ENCODE results near the gene PKNOX1. TPM values are rescaled to one million over a fixed set of nuclear protein-coding genes. Genes with fewer than 3 reads are reported as not detected.

Gene PKNOX1
- total and polyA plus RNA-seq, 9 of the 15 experiments (the other 6 are each of a cell fraction or from before 2014, with no cell fraction given), result 8.8 to 25.9 (median 13.2) TPM

DNA sequence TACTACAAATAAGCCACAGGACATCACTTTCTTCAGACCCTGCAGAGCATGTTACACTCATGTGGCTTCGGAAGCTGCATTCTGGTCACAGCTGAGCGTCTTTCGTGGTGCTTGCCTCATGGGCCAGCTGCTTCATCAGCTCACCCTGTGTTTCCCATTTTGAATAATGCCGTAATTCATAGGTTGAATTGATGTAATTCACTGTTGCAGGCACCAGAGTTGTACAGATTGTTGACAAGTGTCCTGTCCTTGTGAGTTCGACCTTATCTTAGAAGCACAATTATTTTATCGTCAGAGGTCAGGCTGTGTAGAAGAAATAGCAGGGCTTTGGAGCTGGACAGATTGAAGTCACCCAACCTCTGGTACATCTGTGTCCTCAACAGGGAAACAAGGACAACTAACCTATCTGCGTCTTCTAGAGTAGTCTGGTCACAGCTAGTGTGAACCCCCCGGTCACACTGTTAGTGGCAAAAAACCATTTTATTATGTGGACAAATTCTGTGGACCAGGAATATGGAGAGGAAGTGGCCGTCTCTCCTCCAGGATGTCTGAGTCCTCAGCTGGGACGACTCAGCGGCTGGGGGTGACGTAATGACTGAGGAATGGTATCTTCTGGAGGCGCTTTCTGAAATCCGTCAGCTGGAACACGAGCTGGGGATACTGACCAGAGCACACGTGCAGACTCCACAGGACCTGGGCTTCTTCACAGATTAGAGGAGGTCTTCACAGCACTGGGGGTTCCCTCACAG is 17.8 kb downstream of the PKNOX1 start (continued):
- TF ChIP-seq TEAD1 (CRISPR knock-in tag; IDR thresholded peaks at IDR 0.05), result peak in 1 of 2 experiments; percentile 30; a peak in 1 of 4 replicates
- 0 out of 2 replicates have a peak, but pooled peaks have one; percentile 6 for TF ChIP-seq USF1 (CRISPR knock-in tag; IDR thresholded peaks at IDR 0.05)
- TF ChIP-seq, protein P1, sequence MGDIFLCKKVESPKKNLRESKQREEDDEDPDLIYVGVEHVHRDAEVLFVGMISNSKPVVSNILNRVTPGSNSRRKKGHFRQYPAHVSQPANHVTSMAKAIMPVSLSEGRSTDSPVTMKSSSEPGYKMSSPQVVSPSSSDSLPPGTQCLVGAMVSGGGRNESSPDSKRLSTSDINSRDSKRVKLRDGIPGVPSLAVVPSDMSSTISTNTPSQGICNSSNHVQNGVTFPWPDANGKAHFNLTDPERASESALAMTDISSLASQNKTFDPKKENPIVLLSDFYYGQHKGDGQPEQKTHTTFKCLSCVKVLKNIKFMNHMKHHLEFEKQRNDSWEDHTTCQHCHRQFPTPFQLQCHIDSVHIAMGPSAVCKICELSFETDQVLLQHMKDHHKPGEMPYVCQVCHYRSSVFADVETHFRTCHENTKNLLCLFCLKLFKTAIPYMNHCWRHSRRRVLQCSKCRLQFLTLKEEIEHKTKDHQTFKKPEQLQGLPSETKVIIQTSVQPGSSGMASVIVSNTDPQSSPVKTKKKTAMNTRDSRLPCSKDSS (IDR thresholded peaks at IDR 0.05; ENCODE audit: low read depth, partially characterized antibody), result no peak
- TF ChIP-seq BHLHE40 (IDR thresholded peaks at IDR 0.05; ENCODE audit: low read length), result peak; percentile 86
- TF ChIP-seq, protein P2, sequence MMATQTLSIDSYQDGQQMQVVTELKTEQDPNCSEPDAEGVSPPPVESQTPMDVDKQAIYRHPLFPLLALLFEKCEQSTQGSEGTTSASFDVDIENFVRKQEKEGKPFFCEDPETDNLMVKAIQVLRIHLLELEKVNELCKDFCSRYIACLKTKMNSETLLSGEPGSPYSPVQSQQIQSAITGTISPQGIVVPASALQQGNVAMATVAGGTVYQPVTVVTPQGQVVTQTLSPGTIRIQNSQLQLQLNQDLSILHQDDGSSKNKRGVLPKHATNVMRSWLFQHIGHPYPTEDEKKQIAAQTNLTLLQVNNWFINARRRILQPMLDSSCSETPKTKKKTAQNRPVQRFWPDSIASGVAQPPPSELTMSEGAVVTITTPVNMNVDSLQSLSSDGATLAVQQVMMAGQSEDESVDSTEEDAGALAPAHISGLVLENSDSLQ (IDR thresholded peaks at IDR 0.05), result peak; percentile 43; the same call in 1 of the 2 replicates
- TF ChIP-seq SOX6 (IDR thresholded peaks at IDR 0.05), result peak; percentile 45; the same call in 1 of the 2 replicates
- TF ChIP-seq, protein P3, sequence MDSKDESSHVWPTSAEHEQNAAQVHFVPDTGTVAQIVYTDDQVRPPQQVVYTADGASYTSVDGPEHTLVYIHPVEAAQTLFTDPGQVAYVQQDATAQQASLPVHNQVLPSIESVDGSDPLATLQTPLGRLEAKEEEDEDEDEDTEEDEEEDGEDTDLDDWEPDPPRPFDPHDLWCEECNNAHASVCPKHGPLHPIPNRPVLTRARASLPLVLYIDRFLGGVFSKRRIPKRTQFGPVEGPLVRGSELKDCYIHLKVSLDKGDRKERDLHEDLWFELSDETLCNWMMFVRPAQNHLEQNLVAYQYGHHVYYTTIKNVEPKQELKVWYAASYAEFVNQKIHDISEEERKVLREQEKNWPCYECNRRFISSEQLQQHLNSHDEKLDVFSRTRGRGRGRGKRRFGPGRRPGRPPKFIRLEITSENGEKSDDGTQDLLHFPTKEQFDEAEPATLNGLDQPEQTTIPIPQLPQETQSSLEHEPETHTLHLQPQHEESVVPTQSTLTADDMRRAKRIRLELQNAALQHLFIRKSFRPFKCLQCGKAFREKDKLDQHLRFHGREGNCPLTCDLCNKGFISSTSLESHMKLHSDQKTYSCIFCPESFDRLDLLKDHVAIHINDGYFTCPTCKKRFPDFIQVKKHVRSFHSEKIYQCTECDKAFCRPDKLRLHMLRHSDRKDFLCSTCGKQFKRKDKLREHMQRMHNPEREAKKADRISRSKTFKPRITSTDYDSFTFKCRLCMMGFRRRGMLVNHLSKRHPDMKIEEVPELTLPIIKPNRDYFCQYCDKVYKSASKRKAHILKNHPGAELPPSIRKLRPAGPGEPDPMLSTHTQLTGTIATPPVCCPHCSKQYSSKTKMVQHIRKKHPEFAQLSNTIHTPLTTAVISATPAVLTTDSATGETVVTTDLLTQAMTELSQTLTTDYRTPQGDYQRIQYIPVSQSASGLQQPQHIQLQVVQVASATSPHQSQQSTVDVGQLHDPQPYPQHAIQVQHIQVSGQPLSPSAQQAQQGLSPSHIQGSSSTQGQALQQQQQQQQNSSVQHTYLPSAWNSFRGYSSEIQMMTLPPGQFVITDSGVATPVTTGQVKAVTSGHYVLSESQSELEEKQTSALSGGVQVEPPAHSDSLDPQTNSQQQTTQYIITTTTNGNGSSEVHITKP (IDR thresholded peaks at IDR 0.05; ENCODE audit: partially characterized antibody), result peak; percentile 70
- peak; percentile 98 for TF ChIP-seq ATF7 (IDR thresholded peaks at IDR 0.05)
- TF ChIP-seq RBM17 (IDR thresholded peaks at IDR 0.05; ENCODE audit: borderline replicate concordance, low read depth, low read length), result no peak
- peak; percentile 70 for TF ChIP-seq TAL1 (IDR thresholded peaks at IDR 0.05)
- TF ChIP-seq HDAC2 (IDR thresholded peaks at IDR 0.05), result 0 out of 2 replicates have a peak, but pooled peaks have one; percentile 46
- TF ChIP-seq CBFA2T2 (conservative IDR thresholded peaks at IDR 0.05), result peak; percentile 65
- TF ChIP-seq, protein P4, sequence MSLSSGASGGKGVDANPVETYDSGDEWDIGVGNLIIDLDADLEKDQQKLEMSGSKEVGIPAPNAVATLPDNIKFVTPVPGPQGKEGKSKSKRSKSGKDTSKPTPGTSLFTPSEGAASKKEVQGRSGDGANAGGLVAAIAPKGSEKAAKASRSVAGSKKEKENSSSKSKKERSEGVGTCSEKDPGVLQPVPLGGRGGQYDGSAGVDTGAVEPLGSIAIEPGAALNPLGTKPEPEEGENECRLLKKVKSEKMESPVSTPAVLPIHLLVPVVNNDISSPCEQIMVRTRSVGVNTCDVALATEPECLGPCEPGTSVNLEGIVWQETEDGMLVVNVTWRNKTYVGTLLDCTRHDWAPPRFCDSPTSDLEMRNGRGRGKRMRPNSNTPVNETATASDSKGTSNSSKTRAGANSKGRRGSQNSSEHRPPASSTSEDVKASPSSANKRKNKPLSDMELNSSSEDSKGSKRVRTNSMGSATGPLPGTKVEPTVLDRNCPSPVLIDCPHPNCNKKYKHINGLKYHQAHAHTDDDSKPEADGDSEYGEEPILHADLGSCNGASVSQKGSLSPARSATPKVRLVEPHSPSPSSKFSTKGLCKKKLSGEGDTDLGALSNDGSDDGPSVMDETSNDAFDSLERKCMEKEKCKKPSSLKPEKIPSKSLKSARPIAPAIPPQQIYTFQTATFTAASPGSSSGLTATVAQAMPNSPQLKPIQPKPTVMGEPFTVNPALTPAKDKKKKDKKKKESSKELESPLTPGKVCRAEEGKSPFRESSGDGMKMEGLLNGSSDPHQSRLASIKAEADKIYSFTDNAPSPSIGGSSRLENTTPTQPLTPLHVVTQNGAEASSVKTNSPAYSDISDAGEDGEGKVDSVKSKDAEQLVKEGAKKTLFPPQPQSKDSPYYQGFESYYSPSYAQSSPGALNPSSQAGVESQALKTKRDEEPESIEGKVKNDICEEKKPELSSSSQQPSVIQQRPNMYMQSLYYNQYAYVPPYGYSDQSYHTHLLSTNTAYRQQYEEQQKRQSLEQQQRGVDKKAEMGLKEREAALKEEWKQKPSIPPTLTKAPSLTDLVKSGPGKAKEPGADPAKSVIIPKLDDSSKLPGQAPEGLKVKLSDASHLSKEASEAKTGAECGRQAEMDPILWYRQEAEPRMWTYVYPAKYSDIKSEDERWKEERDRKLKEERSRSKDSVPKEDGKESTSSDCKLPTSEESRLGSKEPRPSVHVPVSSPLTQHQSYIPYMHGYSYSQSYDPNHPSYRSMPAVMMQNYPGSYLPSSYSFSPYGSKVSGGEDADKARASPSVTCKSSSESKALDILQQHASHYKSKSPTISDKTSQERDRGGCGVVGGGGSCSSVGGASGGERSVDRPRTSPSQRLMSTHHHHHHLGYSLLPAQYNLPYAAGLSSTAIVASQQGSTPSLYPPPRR (CRISPR knock-in tag; IDR thresholded peaks at IDR 0.05; ENCODE audit: borderline replicate concordance), result no peak
- TF ChIP-seq CBFA2T3 (IDR thresholded peaks at IDR 0.05), result peak; percentile 78
- peak; percentile 56; the same call in 1 of the 2 replicates for TF ChIP-seq SMARCE1 (IDR thresholded peaks at IDR 0.05)

All from K562 (cell line).